Measurements from ENCODE around the gene IQCH. TPM values are rescaled to one million over a fixed set of nuclear protein-coding genes. Genes with fewer than 3 reads are reported as not detected.

The IQCH gene
- total RNA-seq, 1 experiment from 2014 or later: 1.1 TPM

DNA sequence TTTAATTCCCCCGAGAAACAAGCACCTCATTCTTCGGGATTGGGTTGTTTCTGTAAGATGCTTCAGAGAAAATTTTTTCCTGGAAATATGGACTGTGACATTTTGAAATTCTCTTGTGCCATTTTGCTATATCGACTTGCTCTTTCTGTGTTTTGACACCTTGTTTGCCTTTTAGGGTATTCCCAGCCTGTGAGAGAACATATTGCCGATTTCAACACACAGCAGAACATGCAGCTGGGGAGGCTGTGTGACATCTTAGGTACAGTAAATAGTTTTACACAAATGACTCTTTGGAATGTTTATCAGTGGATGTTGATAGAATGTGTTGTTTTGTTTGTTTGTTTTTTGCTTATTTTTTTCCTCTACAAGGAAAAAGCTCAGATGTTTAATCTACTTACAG lies 130.2 kb downstream of the IQCH start:
- H3K9me3 ChIP-seq (ENCODE audit: control insufficient read depth, low read depth, low read length): no peaks in the 10 kb centered on the region
- no peaks in the 10 kb centered on the region; the same call in 1 of the 2 replicates for H3K27me3 Mint-ChIP-seq (ENCODE audit: low read depth)
- no peak overlapping the region for H3K18ac ChIP-seq (ENCODE audit: insufficient read length, low read depth, low read length)

More for the DNA sequence above, 130.2 kb downstream of the IQCH start:
- Histone ChIP-seq H3K79me2 (ENCODE audit: insufficient read depth, low read length) (no peaks in the 10 kb centered on the region), H3K14ac (ENCODE audit: insufficient read depth, low read length) (no peak overlapping the region), H3K4me1 (ENCODE audit: insufficient read depth, low read length) (no peaks in the 10 kb centered on the region), H3K4ac (ENCODE audit: low read depth, low read length) (no peak overlapping the region), H2BK15ac (ENCODE audit: low read depth, low read length) (no peak overlapping the region), H2BK12ac (ENCODE audit: insufficient read length, low read depth, low read length) (no peak overlapping the region), H4K8ac (replicated peaks; ENCODE audit: insufficient read length, low read depth, low read length) (no peak overlapping the region), H3K79me1 (ENCODE audit: insufficient read depth, low read depth, low read length, poor library complexity, severe bottlenecking) (no peaks in the 10 kb centered on the region), H2BK5ac (ENCODE audit: insufficient read length, low read length) (no peak overlapping the region), H2AFZ (ENCODE audit: low read length) (no peak overlapping the region), H3T11ph (ENCODE audit: low read length) (no peak overlapping the region), H3K27me3 (ENCODE audit: insufficient read depth, low read length) (no peaks in the 10 kb centered on the region), H4K91ac (ENCODE audit: insufficient read length, low read depth, low read length) (no peak overlapping the region), H3K9ac (ENCODE audit: extremely low read depth, insufficient read length, low read length) (no peak overlapping the region), H2BK20ac (ENCODE audit: low read depth, low read length, poor library complexity, severe bottlenecking) (no peak overlapping the region), H3K23me2 (ENCODE audit: insufficient read length, low read depth, low read length, poor library complexity, severe bottlenecking) (no peaks in the 10 kb centered on the region), H4K20me1 (ENCODE audit: control insufficient read depth, insufficient read depth, insufficient read length) (no peaks in the 10 kb centered on the region), H4K5ac (ENCODE audit: insufficient read length, low read depth, low read length) (no peak overlapping the region), H2AK5ac (ENCODE audit: insufficient read length, low read length) (no peak overlapping the region), H3K56ac (ENCODE audit: insufficient read length, low read depth, low read length) (no peak overlapping the region), H3K27ac (ENCODE audit: insufficient read length, low read depth, low read length) (no peak overlapping the region), H3K23ac (ENCODE audit: insufficient read length, low read depth, low read length) (no peak overlapping the region), H2BK120ac (ENCODE audit: low read depth, low read length, poor library complexity, severe bottlenecking) (no peak overlapping the region), H3K4me2 (ENCODE audit: insufficient read depth, insufficient read length, low read length) (no peak overlapping the region)
- DNase-seq: no peak
- H3K4me3 Mint-ChIP-seq: no peak overlapping the region
- H3K36me3 Mint-ChIP-seq (ENCODE audit: insufficient read depth in 1 of 3, low read depth in 3 of 3): no peaks in the 10 kb centered on the region
- no peaks in the 10 kb centered on the region for H3K9me3 Mint-ChIP-seq
- H3K27ac Mint-ChIP-seq: no peak overlapping the region
- TF ChIP-seq, protein P1, sequence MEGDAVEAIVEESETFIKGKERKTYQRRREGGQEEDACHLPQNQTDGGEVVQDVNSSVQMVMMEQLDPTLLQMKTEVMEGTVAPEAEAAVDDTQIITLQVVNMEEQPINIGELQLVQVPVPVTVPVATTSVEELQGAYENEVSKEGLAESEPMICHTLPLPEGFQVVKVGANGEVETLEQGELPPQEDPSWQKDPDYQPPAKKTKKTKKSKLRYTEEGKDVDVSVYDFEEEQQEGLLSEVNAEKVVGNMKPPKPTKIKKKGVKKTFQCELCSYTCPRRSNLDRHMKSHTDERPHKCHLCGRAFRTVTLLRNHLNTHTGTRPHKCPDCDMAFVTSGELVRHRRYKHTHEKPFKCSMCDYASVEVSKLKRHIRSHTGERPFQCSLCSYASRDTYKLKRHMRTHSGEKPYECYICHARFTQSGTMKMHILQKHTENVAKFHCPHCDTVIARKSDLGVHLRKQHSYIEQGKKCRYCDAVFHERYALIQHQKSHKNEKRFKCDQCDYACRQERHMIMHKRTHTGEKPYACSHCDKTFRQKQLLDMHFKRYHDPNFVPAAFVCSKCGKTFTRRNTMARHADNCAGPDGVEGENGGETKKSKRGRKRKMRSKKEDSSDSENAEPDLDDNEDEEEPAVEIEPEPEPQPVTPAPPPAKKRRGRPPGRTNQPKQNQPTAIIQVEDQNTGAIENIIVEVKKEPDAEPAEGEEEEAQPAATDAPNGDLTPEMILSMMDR (conservative IDR thresholded peaks at IDR 0.05): no peak
- WGBS (ENCODE audit: extremely low coverage, insufficient read length, low lambda C conversion rate): no CpG with 5 or more reads among the region's 4 CpGs
- H3K4me1 Mint-ChIP-seq: peaks cover 3 to 8% of the 10 kb centered on the region in 2 experiments

All from H9 (cell line).